ENCODE results near the gene ATOH1.

ATOH1 gene, protein sequence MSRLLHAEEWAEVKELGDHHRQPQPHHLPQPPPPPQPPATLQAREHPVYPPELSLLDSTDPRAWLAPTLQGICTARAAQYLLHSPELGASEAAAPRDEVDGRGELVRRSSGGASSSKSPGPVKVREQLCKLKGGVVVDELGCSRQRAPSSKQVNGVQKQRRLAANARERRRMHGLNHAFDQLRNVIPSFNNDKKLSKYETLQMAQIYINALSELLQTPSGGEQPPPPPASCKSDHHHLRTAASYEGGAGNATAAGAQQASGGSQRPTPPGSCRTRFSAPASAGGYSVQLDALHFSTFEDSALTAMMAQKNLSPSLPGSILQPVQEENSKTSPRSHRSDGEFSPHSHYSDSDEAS

DNA sequence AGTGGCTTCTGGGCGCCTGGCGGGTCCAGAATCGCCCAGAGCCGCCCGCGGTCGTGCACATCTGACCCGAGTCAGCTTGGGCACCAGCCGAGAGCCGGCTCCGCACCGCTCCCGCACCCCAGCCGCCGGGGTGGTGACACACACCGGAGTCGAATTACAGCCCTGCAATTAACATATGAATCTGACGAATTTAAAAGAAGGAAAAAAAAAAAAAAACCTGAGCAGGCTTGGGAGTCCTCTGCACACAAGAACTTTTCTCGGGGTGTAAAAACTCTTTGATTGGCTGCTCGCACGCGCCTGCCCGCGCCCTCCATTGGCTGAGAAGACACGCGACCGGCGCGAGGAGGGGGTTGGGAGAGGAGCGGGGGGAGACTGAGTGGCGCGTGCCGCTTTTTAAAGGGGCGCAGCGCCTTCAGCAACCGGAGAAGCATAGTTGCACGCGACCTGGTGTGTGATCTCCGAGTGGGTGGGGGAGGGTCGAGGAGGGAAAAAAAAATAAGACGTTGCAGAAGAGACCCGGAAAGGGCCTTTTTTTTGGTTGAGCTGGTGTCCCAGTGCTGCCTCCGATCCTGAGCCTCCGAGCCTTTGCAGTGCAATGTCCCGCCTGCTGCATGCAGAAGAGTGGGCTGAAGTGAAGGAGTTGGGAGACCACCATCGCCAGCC lies at the start of gene ATOH1:
Gene ATOH1, plus strand, starts transcription at position 422 of the 663 bp plus-strand sequence. Its CDS starts 174 bp downstream, at position 596.
- no peak for DNase-seq (ENCODE audit: low read depth, low spot score)

DNA sequence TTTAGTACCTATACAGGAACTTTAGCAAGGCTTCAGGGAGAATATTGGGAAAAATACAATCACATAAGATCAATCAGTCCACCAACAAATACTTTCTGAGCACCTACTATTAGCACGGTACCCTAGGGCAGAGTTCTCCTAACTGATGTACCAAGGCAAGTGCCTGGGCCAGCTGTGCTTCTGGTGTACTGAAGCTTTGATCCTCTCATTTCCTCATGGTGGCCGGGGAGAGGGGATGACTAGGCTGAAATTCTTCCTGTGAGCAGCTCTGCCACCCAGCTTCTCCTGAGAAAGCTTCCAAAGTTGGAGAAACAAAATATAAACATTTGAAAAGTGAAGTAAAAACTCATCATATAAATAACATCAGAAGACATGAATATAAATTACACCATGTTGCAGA lies 49.3 kb upstream of the ATOH1 start:
- DNase-seq (ENCODE audit: low read depth, low spot score), result no peak

DNA sequence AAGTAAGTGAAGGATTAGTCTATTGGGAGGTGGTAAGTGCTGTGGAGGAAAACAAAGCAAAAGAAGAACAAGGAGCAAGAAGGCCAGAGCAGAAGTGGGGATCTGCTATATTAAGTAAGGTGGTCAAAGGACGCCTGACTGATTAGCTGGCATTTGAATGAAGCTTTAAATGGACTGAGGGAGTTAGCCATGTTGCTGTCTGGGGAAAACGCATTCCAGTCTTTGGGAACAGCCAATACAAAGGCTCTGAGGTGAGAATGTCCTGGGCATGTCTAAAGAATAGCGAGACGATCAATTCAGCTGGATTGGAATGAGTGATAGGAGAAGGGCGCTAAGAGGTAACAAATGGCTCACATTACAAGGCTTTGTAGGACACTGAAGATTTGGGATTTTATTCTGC lies 48.5 kb upstream of the ATOH1 start:
- no peak for DNase-seq (ENCODE audit: low read depth, low spot score)

DNA sequence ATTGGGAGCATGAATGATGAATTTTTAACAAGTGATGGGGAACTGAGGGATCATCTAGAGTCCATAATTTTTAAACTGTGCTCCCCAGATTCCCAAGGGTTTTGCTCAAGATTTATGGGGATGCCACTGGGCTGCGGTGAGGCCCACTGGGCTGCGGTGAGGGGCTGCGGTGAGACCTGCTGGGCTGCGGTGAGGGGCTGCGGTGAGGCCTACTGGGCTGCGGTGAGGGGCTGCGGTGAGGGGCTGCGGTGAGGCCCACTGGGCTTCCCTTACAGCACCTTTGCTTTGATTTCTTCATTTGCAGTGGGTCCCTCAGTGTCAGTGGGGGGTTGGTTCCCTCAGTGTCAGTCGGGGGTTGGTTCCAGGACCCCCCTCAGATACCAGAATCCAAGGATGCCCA lies 47.4 kb upstream of the ATOH1 start:
- no peak for DNase-seq (ENCODE audit: low read depth, low spot score)

DNA sequence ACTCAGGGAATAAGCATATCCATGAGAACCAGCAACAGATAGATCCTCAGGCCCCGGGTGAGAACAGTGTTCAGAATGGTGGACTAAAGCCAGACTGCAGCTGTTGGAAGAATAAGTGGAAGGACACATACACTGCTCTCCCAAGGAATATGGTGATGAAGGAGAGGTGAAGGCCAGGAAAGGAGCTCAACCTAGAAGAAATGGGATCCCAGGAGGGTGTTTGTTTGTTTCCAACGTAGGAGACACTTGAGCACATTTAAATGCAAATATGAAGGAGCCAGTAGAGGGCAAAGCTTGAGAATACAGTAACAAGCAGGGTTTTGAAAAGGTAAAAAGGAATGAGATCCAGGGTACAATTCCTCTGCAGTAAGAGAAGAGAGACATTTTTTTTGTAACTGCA lies 42.4 kb upstream of the ATOH1 start:
- DNase-seq (ENCODE audit: low read depth, low spot score), result no peak

DNA sequence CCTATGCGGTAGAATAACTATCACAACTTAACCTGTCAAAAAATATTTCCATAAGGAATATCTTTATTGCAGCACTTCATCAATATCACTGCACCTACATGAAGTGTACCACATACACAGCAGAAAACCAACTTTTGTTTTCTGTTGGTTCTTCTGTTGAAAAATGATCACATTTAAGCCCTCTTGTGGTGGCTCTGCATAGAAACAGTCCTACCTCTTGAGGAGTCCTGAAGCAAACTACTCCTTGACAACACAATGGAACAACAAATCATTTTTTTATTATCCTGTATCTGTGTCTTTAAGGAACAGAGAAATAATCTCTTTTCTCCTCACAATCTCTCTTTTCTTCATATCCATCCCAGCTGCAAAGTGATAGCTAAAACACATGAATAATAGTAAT lies 39.8 kb upstream of the ATOH1 start:
- no peak for DNase-seq (ENCODE audit: low read depth, low spot score)

DNA sequence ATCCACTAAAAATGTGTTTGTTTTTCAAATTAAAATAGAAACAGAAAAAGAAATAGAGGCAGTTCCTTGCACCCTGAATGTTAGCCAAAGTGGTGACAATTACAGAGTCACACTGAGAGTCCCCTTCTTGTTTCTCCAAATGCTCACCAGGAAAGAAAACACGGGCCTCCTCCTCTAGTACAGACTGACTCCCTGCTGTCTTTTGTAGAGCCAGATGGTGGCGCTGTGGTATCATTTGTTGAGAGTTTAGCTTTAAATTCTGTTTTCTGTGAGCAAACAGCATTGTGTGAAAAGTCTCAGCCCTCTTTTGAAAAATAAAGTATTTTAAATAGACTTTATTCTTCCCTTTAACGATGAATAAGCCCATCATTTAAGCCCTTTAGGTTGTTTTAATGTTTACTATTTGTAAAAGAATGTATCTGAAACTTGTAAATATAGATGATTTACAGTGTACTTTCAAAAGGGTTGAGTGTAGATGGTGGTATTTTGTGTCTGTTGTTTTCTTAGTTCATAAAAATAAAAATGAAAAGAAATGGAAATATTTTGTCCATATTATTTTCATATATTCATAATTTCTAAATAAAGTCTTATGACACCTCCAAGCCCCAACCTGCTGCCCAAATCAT lies 36.9 kb upstream of the ATOH1 start:
- no peak for DNase-seq (ENCODE audit: low read depth, low spot score)

DNA sequence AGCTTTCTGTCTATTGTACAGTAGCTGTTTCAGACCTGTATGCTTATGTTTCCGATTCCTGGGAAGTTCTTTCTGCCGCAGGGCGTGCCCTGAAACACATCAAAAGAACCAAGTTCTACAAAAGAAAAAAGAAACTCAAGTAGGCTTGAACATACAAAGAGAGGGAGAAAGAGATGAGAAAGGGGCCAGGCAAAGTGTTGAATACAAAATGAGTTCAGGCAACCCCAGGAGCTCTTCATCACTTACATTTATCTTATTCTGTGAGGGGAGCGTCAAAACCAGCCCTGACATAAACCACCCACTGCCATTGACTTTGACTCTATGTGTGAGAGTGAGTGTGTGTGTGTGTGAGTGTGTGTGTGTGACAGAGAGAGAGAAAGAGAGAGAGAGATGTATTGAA lies 26.5 kb upstream of the ATOH1 start:
- no peak for DNase-seq (ENCODE audit: low read depth, low spot score)

DNA sequence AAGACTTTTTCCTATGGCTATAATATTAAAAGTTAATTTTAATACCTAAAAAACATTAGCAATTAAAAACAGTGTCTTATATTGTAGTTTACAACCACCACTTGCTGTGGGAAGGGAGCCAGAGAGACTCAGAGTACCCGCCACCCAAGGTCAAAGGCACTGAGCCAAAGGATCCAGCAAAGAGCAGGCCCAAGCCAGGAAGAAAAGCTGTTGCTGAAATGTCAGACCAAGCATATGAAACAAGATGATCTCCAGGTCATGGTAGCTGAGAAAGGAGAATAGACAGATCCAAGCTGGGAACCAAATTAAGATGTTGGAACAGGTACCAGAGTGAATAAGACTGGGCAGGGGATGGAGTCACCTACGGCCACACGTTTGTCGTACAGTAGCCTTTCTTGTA lies 18.8 kb upstream of the ATOH1 start:
- no peak for DNase-seq (ENCODE audit: low read depth, low spot score)

DNA sequence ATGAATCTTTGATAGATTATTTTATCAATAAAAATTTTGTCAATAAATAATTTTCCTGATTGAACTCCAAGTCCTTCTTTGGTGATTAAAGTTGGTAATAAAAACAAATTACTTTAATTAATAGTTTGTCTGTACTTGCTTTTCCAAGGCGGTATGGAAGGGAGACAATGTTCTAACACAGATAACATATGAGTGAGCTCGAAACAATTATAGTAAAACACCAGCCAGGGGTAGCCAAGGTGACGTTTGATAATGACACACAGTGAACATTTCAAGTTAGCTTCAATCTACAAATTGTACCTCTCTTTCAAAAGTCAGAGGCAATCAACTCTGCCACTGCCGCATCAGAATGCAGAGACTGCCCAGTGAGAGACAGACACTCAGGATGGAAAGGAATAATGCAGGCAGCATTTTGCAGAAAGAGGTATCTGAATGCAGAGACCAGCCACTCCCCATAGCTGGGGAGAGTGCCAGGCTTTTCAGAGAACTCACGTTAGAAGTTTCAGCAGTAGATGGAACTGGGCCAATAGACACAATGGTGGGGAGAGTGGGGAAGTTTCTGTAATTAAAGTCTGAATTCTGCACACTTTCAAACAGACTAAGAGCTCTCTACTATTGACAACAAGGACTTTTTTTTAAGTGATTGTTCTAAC lies 18.1 kb upstream of the ATOH1 start:
- no peak for DNase-seq (ENCODE audit: low read depth, low spot score)

DNA sequence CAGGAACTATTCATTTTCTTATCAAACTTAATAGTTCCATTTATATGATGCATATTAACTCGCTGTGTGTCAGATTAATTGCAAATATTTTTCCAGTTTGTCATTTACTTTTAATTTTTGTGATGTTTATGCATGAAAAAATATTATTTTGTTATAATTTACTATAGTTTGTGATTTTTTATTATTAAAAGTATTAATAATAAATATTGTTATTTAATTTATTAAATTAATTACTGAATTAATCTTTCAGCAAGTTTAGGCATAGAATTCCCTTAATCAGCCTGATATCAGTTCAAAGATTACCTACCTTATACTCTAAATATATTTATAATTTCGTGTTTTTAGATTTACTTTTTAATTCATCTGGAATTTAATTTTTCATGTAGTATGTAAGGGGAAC lies 15.5 kb upstream of the ATOH1 start:
- no peak for DNase-seq (ENCODE audit: low read depth, low spot score)

DNA sequence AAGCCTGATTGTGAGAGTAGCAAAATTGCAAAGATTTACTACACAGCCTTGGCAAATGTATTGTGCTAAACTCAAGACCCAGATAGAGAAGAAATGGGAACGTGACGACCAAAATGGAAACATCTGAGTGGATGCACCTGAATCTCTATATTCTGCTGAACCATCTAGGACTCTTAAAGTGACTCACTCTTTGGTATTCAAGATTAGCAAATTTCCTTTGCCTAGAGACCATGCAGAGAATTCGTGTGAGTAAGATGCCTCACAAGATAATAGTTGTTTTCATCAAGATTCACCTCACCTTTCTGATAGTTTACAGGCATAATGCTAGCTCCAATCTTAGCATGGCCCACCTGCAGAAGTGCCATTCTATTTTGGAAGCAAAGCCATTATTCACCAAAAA lies 14.4 kb upstream of the ATOH1 start:
- no peak for DNase-seq (ENCODE audit: low read depth, low spot score)

DNA sequence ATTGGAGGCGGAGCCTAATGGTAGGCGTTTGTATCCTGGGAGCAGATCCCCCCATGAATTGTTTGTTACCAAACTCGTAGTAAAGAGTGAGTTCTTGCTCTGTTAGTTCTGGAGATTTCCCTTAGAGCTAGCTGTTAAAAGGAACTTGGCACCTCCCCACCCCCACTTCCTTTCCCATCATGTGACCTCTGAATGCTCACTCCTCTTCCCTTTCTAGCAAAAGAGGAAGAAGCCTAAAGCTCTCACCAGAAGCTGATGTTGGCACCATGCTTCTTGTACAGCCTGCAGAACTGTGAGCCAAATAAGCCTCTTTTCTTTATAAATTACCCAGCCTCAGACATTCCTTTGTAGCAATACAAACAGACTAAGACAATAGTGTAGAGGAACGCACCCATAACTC lies 13.8 kb upstream of the ATOH1 start:
- no peak for DNase-seq (ENCODE audit: low read depth, low spot score)

DNA sequence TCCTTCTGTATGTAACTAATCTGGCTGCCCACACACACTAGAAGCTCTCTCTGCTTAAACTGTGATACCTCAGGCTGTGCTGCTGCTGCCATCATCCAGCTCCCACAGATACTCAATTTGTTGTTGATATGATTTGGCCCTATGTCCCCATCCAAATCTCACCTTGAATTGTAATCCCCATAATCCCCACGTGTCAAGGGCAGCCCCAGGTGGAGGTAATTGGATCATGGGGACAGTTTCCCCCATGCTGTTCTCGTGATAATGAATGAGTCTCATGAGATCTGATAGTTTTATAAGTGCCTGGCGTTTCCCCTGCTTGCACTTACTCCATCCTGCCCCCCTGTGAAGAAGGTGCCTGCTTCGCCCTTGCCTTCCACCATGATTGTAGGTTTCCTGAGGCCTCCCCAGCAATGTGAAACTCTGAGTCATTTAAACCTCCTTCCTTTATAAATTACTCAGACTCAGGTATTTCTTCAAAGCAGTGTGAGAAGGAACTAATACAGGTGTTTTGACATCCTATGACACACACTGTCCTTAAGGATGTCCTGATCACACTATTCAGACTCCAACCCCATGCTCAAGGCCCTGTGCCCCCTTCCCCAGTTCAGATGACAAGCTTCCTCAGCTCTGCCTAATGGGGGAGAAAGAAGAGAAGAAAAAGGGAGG lies 2.9 kb upstream of the ATOH1 start:
- no peak for DNase-seq (ENCODE audit: low read depth, low spot score)

DNA sequence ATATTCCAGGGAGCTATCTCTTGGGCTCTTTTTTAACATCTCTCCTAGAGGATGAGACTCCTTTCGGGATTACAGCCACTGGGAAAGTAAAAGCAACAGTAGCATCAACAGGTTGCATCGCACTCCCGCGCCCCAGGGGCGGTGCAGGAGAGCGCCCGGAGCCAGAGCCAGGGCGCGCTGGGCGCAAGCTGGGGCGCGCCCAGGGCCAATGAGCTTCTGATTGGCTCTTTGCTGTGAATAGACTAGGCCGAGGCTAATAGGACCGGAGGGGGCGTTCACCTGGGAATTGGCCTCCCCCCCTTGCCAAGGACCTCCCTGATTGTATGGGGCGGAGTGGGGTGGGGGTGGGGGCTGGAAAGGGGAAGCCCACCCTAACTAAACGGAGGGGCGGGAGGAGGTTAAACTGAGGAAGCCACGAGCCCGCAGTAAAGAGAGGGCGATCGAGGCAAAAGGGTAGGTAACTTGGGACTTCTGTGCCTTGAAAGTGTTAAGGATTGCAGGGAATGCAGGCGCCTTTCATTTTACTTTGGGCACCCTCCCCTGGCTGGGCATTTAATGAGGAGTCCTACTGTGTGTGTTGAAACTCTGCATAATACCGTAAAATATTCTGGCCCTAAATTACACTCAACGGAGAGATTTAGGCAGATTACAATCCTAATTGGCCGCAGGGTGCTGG lies 1.1 kb upstream of the ATOH1 start:
- DNase-seq (ENCODE audit: low read depth, low spot score), result no peak

DNA sequence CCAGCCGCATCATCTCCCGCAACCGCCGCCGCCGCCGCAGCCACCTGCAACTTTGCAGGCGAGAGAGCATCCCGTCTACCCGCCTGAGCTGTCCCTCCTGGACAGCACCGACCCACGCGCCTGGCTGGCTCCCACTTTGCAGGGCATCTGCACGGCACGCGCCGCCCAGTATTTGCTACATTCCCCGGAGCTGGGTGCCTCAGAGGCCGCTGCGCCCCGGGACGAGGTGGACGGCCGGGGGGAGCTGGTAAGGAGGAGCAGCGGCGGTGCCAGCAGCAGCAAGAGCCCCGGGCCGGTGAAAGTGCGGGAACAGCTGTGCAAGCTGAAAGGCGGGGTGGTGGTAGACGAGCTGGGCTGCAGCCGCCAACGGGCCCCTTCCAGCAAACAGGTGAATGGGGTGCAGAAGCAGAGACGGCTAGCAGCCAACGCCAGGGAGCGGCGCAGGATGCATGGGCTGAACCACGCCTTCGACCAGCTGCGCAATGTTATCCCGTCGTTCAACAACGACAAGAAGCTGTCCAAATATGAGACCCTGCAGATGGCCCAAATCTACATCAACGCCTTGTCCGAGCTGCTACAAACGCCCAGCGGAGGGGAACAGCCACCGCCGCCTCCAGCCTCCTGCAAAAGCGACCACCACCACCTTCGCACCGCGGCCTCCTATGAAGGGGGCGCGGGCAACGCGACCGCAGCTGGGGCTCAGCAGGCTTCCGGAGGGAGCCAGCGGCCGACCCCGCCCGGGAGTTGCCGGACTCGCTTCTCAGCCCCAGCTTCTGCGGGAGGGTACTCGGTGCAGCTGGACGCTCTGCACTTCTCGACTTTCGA lies 654 bp downstream of the ATOH1 start:
- DNase-seq (ENCODE audit: low read depth, low spot score), result no peak

DNA sequence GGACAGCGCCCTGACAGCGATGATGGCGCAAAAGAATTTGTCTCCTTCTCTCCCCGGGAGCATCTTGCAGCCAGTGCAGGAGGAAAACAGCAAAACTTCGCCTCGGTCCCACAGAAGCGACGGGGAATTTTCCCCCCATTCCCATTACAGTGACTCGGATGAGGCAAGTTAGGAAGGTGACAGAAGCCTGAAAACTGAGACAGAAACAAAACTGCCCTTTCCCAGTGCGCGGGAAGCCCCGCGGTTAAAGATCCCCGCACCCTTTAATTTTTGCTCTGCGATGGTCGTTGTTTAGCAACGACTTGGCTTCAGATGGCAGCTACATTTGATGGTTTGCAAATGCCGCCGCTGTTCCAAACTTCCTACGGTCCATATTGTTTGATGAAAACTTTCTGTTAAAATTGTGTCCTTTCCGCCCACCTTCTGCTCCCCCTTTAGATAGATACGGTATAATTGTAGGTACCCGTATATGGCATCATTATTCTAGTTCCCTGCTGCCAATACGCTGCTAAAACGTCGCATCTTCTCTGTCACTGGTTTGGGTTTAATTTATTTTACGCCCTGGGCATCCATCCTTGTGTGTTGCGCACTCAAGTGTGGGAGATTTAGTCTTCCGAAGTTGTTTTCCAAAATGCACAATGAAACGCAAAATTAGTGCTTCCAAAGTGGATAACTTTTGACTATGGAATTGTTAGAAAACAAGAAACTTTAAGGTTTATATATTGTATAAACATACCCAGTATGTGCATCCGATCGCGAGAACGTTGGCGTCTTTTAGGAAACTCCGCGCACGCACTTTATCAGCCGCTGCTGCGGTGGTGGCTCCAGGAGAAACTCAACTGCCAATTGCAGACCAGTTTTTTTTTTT lies 1.5 kb downstream of the ATOH1 start:
- DNase-seq (ENCODE audit: low read depth, low spot score), result no peak

DNA sequence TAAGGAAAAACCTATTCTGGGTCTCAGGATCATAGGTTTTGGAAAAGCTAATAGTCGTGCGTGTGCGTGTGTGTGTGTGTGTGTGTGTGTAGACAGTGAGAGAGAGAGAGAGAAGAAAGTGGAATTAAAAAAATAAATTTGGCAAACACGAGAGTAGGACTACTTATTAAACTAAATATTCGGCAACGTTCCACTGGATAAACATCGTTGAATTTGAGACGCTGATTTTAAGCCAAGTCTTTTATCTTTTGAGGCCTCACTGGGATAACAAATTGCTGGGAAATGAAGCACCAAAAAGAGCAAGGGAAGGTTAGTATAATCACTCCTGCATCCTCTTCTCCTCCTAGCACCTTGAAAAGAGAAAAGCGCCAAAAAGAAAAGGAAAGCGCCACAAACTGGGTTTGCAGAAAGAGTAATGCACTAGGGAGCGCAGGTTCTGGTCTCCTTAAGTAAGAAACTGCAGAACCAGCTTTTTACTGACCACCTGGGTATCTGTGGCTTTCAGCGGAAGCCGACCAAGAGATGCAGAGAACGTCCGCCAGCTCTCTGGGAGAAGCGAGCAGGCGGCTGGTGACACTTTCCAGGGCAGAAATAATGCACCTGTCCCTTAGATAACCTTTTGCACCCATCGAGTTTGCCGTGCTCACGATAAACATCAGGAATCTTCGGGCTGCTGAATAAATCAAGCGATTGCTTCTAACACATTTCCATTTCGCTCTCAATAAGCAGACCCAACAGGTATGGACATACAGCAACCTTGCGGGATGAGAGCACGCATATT lies 3.4 kb downstream of the ATOH1 start:
- no peak for DNase-seq (ENCODE audit: low read depth, low spot score)

Data from iPS DF 19.7 (cell line).